Measurements from ENCODE around the gene RTP3.

The RTP3 gene

GRCh38 chr3:46455231-46456115 is 42.3 kb upstream of the RTP3 start:
- DNase-seq (ENCODE audit: low read depth), result no peak
- no peak for TF ChIP-seq CTCF (conservative IDR thresholded peaks at IDR 0.05; ENCODE audit: control insufficient read depth, insufficient read depth, low read depth, low read length)
- H3K4me3 ChIP-seq (ENCODE audit: control insufficient read depth, low read depth, low read length), result no peak overlapping the region

GRCh38 chr3:46456118-46456517 is 41.7 kb upstream of the RTP3 start:
- H3K4me3 ChIP-seq (ENCODE audit: control insufficient read depth, low read depth, low read length), result no peak overlapping the region
- DNase-seq (ENCODE audit: low read depth), result no peak
- TF ChIP-seq CTCF (conservative IDR thresholded peaks at IDR 0.05; ENCODE audit: control insufficient read depth, insufficient read depth, low read depth, low read length), result no peak

- no peak overlapping the region for H3K4me3 ChIP-seq (ENCODE audit: control insufficient read depth, low read depth, low read length)
- TF ChIP-seq CTCF (conservative IDR thresholded peaks at IDR 0.05; ENCODE audit: control insufficient read depth, insufficient read depth, low read depth, low read length), result no peak
- no peak for DNase-seq (ENCODE audit: low read depth)
Measured at GRCh38 chr3:46460051-46460450, 37.7 kb upstream of the RTP3 start.

DNA sequence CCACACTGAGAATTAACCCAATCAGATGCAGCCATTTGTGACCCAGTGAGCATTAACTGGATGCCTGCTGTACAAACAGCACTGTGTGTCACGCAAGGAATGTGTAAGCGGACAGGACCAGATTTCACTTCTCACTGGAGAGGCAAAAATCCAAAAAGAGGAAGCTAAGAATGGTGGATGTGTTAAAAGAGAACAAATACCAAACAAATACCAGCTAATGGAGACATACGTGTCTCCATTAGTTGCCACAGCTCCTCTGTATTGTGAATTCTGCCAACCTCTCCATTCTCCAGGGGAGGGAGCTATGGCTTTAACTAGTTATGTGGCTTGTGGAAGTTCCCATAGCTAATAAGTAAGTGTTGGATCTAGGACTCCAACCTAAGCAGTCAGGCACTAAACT is 35.7 kb upstream of the RTP3 start:
- DNase-seq (ENCODE audit: low read depth), result no peak
- no peak overlapping the region for H3K4me3 ChIP-seq (ENCODE audit: control insufficient read depth, low read depth, low read length)
- TF ChIP-seq CTCF (conservative IDR thresholded peaks at IDR 0.05; ENCODE audit: control insufficient read depth, insufficient read depth, low read depth, low read length), result no peak

DNA sequence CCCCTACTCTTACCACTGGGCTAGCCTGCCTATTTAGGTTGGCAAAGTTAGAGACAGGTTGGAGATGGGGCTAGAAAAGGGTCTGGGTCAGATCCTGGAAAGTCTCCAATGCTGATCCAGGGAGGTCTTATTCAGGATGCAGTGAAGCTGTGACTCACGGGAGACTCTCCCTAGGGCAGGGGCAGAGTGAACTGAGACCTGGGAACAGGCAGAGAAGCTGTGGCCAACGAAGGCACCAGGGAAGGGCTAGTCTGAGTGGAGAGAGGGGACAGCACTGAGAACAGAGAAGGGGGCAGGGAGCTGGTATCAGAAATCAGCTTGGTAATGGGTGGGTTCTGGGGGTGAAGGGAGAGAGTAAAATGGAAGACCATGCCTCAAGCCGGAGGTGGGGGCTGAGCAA is 35.3 kb upstream of the RTP3 start:
- no peak for TF ChIP-seq CTCF (conservative IDR thresholded peaks at IDR 0.05; ENCODE audit: control insufficient read depth, insufficient read depth, low read depth, low read length)
- DNase-seq (ENCODE audit: low read depth), result no peak
- no peak overlapping the region for H3K4me3 ChIP-seq (ENCODE audit: control insufficient read depth, low read depth, low read length)

DNA sequence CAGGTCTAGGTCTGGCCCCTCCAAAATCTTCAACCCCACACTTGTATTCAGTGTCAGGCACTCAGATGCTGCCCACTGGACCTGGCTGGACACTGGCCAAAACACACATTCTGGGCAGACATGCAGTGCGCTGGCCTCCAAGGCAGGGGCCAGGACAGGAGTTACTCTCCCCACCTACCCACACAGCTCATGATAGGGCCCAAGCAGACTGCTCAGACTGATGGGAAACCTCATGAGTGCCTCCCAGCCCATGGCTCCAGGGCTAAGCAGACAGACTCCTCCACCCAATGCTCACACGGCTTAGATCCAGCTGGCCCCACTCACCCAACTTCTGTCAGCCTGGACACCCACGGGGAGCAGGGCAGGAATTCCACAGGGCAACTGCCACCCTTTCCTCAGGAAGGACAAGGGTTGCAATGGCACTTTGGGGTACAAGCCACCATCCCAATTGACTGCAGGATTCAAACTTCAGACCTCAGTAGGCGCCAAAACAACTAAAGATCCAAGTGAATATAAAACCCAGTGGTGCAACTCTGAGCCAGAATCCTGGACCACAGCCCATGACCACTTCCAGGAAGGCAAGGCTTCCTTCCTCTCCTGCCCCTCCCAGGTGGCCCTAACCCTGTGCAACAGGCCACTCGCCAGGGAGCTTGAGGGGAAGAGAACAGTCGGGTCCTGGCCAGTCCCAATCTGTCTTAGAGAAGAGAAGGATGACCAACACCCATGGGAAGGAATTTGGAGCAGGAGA is 34.5 kb upstream of the RTP3 start:
- TF ChIP-seq CTCF (conservative IDR thresholded peaks at IDR 0.05; ENCODE audit: control insufficient read depth, insufficient read depth, low read depth, low read length), result no peak
- no peak overlapping the region for H3K4me3 ChIP-seq (ENCODE audit: control insufficient read depth, low read depth, low read length)
- DNase-seq (ENCODE audit: low read depth), result no peak
